ENCODE results near the gene SLC39A11.
"Not testable (repeated sequence)": the region's sequence is repeated elsewhere in the genome, so short reads cannot be mapped to it uniquely, and the experiment has no call there.

SLC39A11 gene

DNA sequence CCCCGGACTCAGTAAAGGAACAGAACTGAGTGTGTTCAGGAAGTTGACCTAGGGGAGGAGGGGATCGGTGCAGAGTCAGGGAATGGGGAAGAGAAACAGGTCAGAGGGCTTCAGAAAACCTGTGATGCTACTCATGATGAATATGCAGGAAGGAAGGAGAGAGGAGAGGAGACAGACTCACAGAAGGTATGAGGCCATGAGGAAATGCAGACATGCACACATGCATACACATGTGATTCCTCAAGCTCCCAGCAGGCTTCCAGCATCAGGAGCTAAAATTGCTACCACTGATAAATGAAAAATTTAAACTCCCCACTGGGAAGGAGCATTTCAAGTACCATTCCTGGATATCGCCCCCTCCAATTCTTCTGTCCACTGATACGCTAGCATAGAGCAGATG, 262.6 kb downstream of the SLC39A11 start:
- DNase-seq (ENCODE audit: low spot score) = no peak

GRCh38 chr17:72826602-72827001, 265.9 kb downstream of the SLC39A11 start:
- no peak for DNase-seq (ENCODE audit: low spot score)

DNA sequence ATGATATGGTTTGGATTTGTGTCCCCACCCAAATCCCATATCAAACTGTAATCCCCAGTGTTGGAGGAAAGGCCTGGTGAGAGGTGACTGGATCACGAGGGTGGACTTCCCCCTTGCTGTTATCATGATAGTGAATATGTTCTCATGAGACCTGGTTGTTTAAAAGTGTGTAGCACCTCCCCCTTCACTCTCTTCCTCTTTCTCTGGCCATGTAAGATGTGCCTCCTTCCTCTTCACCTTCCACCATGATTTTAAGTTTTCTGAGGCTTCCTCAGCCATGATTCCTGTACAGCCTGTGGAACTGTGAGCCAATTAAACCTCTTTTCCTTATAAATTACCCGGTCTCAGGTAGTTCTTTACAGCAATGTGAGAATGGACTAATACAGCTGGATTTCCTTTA, 266.4 kb downstream of the SLC39A11 start:
- not testable (repeated sequence) for DNase-seq (ENCODE audit: low spot score)

- DNase-seq (ENCODE audit: low spot score) = no peak
These were observed 267.3 kb downstream of the SLC39A11 start for GRCh38 chr17:72825218-72825617.

DNA sequence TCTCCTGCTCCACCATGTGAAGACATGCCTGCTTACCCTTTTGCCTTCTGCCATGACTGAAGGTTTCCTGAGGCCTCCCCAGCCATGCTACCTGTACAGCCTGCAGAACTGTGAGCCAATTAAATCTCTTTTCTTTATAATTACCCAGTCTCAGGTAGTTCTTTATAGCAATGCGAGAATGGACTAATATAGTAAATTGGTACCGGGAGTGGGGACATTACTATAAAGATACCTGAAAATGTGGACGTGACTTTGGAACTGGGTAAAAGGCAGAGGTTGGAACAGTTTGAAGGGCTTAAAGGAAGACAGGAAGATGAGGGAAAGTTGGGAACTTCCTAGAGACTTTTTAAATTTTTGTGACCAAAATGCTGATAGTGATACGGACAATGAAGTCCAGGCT, 268.2 kb downstream of the SLC39A11 start:
- DNase-seq (ENCODE audit: low spot score) = not testable (repeated sequence)

DNA sequence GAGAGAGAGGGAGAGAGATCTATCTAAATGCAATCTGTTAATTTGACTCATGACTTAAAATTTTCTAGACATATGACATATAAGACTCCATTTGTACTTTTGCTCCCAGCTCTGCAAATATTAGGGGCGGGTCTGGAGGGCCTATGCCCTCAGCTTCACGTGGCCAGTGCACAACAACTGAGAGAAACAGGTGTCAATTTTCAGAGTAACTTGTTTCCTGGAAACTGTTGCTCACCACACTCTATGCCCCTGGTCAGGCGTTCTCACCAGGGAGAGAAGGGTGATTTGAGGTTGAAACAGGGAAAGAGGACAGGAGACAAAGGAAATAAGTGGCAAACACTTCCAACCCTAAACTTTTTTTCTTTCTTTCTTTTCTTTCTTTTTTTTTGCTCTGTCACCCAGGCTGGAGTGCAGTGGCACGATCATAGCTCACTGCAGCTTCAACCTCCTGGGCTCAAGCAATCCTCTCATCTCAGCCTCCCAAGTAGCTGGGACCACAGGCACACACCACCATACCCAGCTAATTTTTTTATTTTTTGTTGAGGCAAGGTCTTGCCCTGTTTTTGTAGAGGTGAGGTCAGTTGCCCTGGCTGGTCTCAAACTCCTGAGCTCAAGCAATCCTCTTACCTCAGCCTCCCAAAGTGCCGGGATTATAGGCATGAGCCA, 270.0 kb downstream of the SLC39A11 start:
- no peak for DNase-seq (ENCODE audit: low spot score)

- DNase-seq (ENCODE audit: low spot score) = no peak
These were observed 276.1 kb downstream of the SLC39A11 start for GRCh38 chr17:72816406-72816805.

- DNase-seq (ENCODE audit: low spot score) = no peak
These were observed 279.0 kb downstream of the SLC39A11 start for GRCh38 chr17:72813481-72813880.

DNA sequence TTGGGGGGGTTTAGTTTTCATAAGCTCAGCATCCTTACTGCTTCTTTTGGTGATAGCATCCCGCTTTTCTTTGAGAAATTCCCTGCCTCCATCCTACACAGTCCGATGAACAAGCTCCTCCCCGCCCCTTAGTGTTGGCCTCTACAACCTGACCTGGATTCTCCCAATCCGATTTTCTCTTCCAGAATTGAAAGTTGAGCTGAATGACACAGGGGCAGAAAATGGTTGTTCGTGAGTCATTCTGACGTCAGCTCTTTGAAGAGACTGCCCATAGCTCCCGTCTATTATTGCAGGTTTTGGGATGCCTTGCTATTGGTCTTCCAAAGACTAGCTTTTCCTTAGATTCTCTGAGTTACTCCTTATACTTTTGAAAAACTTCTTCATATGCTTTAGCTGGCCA, 279.7 kb downstream of the SLC39A11 start:
- DNase-seq (ENCODE audit: low spot score) = no peak

DNA sequence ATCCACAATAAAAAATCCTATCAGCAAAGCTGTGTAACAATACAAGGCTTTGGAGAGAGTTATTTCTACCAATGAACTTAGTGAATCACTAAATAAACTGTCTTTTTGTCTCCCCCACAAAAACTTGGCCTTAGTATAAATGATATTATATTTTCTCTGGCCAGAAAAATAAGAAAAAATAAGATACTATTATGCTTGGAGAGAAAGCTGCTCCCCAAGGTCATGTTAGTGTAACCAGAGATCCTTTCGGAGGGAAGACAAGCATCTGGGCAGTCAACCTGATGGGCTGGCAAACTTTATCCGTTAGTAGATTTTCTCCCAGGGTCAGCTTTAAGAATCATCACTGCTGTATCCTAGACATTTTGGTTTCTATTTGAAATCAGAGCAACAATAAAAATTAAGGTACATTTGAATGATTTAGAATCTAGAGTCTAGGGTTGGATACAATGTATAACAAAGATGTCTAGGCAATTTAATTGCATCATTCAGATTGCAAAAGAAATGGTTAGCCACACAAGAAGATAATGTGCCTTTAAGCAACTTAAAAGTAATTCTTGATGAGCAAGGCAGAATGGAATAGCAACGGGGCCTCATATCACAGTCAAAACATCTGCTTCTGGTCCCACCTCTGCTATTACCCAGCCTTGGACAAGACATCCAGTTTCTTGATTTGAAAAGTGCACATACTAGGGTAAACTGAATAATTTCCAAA, 280.4 kb downstream of the SLC39A11 start:
- DNase-seq (ENCODE audit: low spot score) = no peak

GRCh38 chr17:72810991-72811508, 281.4 kb downstream of the SLC39A11 start:
- no peak for DNase-seq (ENCODE audit: low spot score)

DNA sequence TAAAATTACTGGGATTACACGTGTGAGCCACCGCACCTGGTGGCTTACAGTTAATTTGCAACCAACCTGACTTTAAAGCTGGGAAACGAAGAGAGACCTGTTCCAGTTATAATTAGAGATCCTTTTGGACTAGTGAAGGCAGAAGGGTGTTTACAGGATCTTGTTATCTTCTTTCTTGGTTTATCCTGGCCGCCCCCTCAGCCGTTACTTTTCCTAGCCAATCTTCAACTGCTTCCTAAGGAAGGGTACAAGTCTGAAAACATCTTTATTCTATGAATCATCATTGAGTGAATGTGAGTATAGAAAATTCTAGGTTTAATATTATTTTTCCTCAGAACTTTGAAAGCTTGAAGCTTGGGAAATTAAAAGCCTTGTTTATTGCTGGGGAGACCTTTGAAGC, 286.5 kb downstream of the SLC39A11 start:
- DNase-seq (ENCODE audit: low spot score) = no peak

GRCh38 chr17:72804949-72805707, 287.4 kb downstream of the SLC39A11 start:
- DNase-seq (ENCODE audit: low spot score) = no peak

GRCh38 chr17:72802726-72803125, 289.8 kb downstream of the SLC39A11 start:
- DNase-seq (ENCODE audit: low spot score) = no peak

- no peak for DNase-seq (ENCODE audit: low spot score)
These were observed 295.3 kb downstream of the SLC39A11 start for GRCh38 chr17:72797142-72797541.

DNA sequence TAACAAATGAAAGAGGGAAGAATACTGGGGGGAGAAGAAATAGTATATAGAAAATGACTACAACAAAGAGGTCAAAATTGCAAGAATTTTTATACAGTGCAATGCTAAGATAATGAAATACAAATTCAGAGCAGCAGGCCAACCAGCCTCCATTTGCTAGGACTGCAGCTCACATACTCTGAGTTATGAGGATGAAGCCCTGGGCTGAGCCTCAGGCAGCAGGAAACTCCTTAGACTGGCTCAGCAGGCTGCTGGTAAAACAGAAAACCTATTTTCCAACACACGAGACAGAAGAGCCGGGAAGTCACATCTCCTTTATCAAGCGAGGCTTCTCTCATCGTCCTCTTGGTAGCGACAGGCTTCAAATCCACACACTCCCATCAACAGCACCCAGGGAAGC, 296.5 kb downstream of the SLC39A11 start:
- no peak for DNase-seq (ENCODE audit: low spot score)

- no peak for DNase-seq (ENCODE audit: low spot score)
These were observed 298.3 kb downstream of the SLC39A11 start for GRCh38 chr17:72794152-72794551.

GRCh38 chr17:72792771-72793170, 299.7 kb downstream of the SLC39A11 start:
- DNase-seq (ENCODE audit: low spot score) = no peak

- no peak for DNase-seq (ENCODE audit: low spot score)
These were observed 302.3 kb downstream of the SLC39A11 start for GRCh38 chr17:72790190-72790589.

DNA sequence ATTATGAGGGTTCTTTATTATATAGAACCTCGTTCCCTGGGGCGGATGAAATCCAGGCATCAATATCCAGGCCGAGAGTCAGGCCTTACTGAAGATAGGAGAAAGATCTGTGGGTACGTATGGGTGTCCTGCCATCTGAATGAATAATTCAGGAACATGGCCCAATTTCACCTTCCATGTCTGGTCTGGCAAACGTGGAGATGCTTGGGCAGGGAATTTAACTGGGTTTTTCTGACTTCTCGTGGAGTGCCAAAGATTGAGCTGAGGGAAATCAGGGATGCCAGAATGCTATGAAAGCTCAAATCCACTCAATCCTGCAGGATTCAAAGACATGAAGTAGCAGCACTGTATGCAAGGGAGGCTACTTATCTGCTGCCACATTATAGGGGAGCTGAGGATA, 302.8 kb downstream of the SLC39A11 start:
- DNase-seq (ENCODE audit: low spot score) = no peak

GRCh38 chr17:72788950-72789585, 303.4 kb downstream of the SLC39A11 start:
- no peak for DNase-seq (ENCODE audit: low spot score)

DNA sequence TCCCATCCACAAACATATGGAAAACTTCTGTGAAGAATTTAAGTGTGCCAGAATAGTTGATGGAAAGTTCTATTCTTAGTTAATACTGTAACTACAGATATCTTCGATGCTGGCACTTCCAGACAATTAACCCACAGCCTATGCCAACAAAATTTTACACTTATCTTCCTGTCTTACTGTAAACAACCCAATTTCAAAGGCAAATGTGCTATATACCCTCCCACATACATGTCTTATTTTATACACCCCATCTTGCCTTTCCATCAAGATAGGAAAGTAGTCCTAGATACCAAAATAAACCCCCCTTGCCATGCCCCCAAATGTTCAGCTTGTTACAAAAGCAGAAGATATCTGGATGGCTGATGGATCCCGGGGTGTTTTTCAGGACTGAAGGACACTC, 306.3 kb downstream of the SLC39A11 start:
- DNase-seq (ENCODE audit: low spot score) = no peak
